Measurements from ENCODE around the gene PGK2.
"Not testable (repeated sequence)": the region's sequence is repeated elsewhere in the genome, so short reads cannot be mapped to it uniquely, and the experiment has no call there.

The PGK2 gene

DNA sequence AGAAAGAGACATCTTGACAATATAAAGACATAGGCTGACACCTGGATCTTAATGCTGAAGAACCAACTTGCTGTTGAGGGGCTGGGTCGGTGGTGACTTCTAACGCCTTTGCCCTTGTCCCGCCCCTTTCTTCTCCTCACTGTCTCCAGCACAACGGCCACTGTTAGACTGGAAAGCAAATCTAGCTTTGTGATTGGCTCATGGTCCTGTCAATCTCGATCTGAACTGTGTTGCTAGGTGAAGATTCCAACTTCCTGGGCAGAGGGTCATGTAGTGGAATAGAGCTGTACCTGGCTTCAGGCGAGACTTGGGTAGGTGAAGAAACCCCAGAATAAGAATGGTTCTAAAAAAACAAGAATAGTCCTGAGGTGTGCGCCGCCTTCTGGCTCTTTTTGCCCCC, at the start of gene PGK2:
Gene PGK2 (minus strand): TSS at position 110 of the 400 bp plus-strand sequence. CDS start 98 bp downstream, at position 12.
- DNase-seq, result no peak

DNA sequence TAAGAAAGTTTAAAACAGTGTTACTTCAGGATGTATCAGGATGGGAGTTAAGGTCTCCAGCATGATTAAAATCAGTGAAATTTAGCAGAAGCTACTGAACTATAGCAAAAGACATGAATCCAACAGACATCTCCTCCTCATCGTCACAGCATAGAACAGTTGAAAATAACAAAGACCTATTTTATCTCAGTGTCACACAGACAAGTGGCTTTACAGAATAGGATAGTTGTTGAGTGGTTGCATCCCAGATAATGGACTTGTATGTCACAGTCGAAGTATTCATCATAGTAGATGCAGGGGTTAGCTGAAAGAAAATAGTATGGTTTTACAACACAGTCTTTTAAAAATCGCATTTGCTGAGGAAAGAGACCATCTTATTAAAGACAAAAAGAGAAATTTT, 48.1 kb upstream of the PGK2 start:
- no peak for DNase-seq

DNA sequence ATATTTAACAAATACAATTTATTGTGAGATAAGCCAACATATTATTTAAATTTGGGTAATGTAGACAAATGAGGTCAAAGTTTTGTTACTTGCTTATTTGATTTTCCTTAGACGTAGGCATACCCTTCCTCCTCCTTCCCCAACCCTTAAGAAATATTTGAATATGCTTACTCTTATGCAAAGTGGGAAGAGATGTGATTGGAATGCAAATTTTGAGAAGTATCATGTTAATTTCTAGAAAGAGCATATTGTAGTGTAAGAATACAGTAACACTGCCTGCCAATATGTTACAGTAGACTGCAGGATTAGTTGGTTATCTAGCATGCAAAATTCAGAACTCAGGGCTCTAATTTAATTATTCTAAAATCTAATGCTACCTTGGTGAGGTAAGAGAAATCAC, 46.3 kb upstream of the PGK2 start:
- no peak for DNase-seq

DNA sequence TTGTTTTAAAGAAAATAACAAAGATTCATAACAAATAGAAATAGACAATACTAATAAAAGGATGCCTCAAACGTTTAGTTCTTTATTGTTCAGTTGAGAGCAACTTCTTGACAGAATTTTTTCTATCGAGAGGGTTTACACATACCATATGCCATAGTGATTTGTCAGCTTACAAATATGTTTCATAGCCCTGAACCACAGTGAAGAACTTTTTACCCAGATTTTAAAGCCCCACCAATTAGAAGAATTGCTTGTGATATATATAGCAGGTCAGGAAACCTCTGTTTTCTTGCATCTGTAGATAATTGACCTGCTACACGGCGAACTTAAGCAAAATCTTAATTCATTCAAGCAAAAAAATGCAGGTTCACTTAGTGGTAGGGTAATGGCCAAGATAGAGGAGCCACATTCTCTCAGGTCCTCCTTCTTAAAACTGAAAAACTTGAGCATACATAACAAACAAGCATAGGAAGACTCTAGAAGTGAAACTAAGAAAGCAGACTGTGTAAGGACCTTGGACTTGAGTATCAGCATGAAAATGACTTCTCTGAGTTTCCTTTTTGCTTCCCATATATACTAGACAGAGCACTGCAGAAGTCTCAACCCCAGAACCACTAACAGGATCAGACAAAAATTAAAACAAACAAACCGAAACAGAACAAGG, 39.8 kb upstream of the PGK2 start:
- DNase-seq, result no peak

DNA sequence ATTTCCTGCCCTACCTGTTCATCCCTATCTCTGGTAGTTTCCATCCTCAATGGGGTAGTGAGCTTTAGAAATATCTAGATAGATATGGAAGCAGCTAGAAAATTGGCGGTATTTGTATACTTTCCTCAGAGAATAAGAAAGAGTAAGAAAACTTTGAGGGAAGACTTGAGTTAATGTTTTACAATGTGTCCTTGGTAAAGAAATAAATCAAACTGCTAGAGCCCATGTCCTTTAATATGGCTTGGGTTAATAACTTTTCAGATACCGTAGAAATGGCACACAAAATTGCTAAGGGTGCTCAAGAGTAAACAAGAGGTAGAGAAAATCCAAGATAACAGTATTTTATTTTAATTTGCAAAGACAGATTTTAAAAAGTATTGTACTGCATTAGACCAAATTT, 28.1 kb upstream of the PGK2 start:
- no peak for DNase-seq

DNA sequence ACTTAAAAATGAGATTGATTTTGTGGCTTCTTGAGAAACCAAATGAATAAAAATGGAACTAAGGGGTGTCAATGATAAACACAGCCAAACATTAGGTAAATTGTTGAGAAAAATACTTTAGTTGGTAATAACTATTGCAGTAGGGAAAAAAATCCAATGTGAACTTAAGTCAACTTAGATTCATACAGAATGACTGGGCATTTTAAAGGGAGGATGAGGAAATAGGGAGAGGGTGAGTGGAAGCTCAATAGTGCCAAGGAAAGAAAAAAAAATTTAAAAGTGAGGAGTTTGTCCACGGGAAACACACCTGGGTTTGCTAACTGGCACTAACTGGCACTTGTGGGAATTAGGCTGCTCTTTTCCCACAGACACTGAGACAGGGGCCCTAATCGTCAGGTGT, 26.2 kb upstream of the PGK2 start:
- no peak for DNase-seq

DNA sequence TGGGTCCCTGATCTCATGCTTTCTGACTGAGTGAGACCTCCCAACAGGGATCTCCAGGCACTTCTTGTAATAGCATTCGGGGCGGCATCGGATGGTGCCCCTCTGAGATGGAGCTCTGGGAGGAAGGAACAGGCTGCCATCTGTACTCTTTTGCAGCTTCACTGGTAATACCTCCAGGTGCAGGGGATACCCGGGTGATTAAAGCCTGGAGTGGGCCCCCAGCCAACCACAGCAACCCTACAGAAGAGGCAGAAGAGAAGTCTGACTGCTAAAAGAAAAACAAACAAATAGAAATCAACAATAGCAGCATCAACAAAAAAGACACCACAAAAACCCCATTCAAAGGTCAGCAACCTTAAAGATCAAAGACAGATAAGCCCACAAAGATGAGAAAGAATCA, 19.1 kb upstream of the PGK2 start:
- DNase-seq, result no peak

DNA sequence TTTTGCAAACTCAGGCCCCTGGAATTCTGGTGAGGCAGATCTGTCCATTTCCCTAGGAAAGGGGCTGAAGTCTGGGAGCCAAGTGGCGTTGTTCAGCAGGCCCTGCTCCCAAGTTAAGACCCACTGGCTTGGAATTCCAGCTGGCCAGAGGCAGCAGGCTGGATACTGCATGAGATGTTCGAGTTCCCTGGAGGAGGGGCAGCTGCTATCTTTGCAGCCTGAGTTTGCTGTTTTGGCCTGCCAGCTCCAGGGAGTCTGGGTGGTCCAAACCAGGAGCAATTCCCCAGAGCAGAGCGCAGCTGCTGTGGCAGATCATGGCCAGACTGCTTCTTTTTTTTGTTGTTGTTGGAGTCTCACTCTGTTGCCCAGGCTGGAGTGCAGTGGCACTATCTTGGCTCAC, 18.2 kb upstream of the PGK2 start:
- DNase-seq, result no peak

DNA sequence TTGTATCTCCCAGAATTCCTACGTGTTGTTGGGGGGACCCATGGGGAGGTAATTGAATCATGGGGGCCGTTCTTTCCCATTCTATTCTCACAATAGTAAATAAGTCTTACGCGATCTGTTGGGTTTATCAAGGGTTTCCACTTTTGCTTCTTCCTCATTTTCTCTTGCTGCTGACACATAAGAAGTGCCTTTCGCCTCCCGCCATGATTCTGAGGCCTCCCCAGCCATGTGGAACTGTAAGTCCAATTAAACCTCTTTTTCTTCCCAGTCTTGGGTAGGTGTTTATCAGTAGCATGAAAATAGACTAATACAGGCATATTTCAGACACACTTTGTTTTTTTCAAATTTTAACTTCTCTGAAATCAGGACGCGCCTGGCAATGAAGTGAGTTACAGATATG, 14.4 kb upstream of the PGK2 start:
- no peak for DNase-seq

DNA sequence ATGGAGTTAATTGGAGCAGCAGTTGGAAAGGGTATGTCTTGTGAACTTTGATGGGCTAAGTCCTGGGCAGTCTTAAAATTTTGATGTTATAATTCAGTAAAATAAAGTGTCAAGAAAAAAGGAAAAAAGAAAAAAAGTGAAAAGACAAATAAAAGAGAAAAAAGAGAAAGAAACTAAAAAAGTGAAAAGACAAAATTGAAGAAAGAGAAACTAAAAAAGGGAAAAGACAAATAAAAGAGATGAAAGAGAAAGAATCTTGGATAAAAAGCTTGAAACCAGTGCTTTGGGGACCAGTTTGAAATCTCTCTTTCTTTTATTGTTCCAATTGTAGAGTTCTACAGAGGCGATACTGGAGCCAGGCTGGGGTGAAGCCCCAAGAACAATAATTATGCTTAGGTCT, 12.0 kb upstream of the PGK2 start:
- no peak for DNase-seq

DNA sequence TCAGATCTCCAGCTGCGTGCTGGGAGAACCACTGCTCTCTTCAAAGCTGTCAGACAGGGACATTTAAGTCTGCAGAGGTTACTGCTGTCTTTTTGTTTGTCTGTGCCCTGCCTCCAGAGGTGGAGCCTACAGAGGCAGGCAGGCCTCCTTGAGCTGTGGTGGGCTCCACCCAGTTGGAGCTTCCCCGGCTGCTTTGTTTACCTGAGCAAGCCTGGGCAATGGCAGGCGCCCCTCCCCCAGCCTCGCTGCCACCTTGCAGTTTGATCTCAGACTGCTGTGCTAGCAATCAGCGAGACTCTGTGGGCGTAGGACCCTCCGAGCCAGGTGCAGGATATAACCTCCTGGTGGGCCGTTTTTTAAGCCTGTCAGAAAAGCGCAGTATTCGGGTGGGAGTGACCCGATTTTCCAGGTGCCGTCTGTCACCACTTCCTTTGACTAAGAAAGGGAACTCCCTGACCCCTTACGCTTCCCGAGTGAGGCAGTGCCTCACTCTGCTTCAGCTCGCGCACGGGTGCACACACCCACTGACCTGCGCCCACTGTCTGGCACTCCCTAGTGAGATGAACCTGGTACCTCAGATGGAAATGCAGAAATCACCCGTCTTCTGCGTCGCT, 9.9 kb upstream of the PGK2 start:
- not testable (repeated sequence) for DNase-seq

DNA sequence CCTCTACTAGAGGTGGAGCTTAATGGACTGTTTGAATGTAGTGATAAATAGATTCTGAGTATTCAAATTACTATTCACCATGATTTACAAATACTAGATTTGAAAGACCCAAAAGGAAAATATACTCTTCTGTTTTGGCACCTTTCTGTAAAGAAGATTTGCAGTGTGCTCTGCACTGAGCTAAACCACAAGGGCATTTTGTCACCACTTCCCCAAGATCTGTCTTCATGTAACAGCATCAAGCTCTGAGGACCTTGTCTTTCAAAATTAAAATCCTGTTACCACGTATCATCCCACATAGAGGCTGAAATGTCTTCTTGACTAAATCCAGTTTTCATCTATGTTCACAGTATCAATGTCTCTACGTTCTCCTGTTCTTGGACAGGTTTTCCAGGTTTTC, 3.3 kb upstream of the PGK2 start:
- DNase-seq, result no peak

DNA sequence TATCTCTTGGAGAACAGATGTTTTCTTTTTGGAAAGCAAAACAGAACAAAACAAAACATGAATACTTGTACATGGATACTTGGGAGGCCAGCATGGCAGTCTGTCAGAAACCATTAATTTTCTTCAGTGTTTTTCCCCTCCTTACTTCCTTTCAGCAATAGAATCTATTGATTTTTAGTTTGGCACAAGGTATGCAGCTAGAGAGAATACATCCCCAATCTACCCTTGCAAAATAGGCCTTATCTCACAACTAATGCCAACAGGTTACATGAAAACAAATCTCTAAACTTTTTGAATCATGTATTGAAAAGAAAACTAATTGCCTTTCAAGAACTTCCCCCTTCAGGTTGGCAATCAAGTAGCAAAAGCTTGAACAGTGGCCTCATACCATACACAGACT, 2.8 kb downstream of the PGK2 start:
- no peak for DNase-seq

DNA sequence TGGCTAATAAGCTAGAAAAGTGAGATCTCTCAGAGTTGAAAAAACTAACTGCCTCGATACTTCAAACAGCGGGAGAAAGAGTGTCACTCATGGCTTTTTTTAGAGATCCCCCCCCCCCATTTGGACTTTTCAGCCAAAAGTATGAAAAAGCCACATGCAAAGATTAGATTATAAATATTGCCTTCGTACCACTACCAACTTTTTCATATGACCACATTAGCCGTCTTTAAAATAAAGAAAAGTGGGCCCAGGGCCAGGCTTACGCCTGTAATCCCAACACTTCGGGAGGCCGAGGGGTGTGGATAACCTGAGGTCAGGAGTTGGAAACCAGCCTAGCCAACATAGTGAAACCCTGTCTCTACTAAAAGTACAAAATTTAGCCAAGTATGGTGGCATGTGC, 4.4 kb downstream of the PGK2 start:
- DNase-seq, result no peak

DNA sequence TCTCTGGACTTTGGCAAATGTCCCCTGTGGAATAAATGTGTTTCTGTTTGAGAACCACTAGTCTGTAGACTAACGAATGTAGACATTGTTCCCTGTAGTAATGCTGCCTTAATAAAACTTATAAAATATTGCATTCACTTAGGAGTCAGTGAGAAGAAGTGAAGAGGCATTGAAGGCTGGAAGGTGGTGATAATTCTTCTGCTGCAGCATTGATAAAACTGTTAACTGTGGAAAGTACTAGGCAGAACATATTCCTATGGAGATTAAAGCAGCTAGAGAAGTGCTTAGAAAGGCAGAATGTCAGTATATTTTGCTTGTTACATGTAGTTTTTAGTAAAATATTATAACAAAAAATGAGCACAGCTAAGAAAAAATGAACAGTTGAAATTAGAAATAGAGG, 4.8 kb downstream of the PGK2 start:
- no peak for DNase-seq

DNA sequence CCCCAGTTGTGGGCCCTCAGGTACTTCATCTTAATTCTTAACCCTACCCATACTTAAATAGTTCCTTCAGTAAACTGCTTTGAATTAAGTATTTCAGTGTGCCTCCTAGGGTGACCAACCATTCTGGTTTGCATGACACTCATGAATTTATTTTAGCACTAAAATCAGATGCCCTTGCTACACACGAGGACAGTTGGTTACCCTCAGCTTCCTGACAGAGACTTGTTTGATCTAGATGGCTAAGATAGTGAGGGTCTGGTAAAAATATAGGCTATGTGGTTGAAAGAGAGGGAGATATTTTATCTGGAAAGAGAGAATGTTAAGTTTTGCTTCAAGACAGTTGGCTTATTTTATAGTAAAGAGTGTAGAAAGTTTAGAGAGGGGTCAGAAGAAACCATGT, 10.6 kb downstream of the PGK2 start:
- no peak for DNase-seq

DNA sequence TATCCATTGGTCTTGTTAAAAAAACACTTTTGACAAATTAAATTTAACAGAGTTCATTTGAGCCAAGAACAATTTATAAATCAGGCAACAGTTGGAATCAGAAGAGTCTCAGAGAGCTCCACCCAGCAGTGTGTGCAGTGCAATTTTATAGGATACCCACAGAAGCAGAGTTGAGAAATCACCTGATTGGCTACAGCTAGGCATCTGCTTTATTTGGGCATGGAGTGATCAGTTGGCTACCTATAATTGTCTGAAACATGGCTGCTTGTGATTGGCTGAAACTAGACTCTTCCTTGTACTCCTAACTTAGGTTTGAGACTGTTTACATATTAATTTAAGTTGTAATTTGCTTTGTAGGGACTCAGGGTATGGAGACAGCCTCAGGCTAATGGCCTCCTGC, 12.0 kb downstream of the PGK2 start:
- no peak for DNase-seq

DNA sequence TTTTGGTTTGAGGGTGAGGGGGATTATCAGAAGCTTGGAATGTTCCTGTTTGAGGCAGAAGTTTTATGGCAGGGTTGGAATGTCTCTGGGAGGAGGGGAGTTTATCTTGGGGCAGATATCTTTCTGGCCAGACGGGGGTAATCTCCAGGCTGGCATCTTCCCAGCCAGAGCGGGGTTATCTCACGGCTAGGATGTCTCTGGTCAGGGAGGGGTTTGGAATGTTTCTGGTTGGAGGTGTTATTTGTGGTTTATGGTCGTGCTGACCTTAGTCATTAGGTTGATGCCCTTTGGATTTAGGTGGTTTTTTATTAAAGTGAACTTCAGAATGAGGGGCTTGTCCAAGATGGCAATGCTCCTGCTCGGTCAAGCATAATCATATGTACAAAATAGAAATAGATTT, 14.8 kb downstream of the PGK2 start:
- no peak for DNase-seq

DNA sequence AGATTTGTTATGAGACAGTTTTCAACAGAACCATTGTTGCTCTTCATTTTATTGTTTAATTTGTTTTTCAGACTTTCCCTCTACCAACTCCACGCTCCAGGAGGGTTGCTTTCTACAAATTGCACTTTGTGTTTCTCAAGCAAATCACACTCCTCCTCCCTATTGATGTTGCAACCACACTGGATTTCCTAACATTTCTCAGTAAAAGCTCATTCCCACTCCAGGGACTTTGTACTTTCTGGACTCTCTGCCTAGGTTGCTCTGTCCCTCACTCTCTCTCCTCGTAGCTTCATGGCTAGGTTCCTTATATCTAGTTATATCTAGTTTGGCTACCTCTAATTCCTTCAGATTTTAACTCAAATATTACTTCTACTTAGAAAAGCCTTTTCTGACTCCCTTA, 20.3 kb downstream of the PGK2 start:
- DNase-seq, result no peak

DNA sequence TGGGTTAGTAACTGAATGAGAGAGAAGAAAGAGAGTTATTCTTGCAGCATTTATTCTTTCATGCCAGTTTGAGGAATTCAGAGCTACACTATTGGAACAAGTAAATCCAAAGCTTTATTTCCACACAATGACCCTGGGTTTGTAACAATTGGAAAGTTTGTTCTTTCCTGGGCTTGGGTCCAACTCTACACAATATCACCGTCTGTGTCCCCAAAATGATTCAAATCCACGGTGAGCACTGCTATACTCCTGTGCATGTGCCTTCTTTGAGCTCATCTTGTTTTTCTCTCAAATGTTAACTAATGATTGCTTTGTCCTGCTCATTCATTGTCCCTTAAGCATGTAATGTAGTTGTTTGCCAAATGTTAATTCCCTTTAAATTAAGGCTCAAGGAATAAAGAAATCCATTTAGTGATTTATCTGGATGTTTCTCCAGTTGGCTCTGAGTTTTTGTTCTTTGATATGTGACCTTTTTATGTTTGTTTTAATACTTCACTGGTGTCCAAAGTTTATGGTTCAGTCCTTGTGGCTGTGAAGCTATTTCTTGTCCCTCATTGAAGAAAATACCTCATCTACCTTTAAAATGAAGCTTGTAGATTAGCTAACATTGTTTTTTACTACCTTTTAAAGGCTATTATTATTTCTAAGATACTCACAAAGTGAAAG, 22.4 kb downstream of the PGK2 start:
- no peak for DNase-seq

DNA sequence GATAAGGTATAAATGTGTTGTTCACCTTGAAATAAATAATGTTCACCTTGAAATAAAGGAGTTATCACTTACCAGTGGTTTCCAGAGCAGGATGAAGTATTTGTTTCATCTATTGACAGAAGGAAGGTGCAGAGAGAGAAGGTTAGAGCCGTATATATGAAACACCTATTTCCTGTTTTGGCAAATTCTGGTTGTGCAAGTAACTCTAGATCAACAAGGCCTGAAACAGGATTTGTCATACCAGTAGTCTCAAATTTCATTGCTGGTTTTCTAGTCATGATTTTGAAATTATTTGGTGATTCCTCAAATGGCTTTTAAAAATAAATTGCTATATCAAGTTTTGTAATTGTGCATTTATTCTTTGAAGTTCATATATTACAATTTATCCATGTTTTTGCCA, 42.8 kb downstream of the PGK2 start, which contains the start of gene CRISP3:
Gene CRISP3 (minus strand): TSS at position 130 of the 400 bp plus-strand sequence. CDS start 21 bp downstream, at position 109.
- no peak for DNase-seq

DNA sequence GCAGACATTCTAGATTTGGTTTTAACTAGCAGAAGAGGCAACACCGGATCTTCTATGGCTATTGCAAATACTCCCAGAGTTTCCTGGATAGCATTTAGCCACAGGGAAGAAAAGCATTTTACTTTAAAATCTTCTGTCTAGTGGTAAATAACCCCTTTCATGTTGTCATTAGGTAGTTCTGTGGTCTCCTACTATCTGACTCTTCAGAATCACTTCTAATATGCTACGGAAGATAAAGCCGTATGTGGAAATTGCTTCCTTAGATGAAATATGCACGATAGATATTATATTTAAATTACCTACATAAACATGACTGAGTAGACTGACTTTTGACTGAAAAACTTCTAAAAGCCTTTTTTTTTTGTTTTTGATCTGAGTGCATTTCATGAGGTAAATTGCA, 43.7 kb downstream of the PGK2 start:
- no peak for DNase-seq

DNA sequence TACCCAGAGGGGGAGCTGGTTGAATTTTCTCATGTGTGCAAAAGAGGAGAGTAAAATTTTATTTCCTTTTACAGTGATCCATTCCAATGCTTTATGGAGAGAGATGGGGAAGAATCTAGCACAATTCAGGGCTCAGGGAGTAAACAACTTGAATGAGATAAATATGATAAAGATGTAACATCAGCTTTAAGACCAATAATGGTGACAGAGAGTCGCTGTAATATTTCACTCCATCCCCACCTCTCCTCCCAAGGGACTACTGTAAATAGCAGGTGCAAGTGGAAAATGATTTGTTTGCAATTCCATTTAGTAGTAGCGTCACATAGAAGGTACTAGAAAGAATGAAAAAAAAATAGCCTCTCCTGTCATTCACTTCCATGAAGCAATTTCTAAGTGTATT, 47.7 kb downstream of the PGK2 start:
- no peak for DNase-seq

DNA sequence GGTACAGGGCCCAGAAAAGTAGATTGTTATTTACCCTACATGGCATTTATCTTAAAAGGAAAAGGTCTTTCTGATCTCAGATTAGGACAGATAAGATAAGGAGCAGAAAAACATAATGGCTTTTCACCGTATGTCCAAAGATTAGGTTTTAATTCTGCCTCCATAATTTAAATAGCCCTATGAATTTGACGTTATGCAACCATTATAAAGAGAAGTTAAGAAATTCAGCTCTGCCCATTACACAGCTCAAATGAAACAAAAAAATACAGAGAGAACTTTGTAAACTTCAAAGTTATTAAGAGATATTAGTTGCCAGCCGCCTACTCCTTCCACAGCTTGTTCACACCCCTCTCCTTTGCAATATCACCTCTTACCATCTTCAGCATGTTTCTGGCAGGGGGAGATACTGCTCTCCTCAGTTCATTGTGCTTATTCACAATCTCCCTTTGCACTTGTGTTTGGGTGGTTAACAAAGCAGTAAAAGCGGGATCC, 51.0 kb downstream of the PGK2 start:
- no peak for DNase-seq
